Thoracic aorta (tissue), 2 donors: ENCODE results near the gene ASB1. TPM values are rescaled to one million over a fixed set of nuclear protein-coding genes. Genes with fewer than 3 reads are reported as not detected.

Experiments used
- ATAC-seq: fragments of 150-250 bp; one replicate; pipeline ENCODE4 v1.8.0; 2017; ENCODE audit warnings: low read depth; ENCODE audit not compliant: insufficient number of reproducible peaks, low FRiP score
- DNase-seq: peaks from one replicate; pipeline ENCODE4 v3.0.0-alpha.2; 2020; ENCODE audit warnings: low spot score
- H3K27ac ChIP-seq, 2 donors: fragments of 200-600 bp; sonication (generic); 1 replicate in 1 of 2; 2 replicates in 1 of 2; pipeline ENCODE4 v1.5.1; 2016; ENCODE audit warnings: mild to moderate bottlenecking in 2 of 2, moderate library complexity in 2 of 2
- H3K27me3 ChIP-seq: fragments of 200-600 bp; sonication (generic); replicated peaks from 2 replicates; pipeline ENCODE4 v1.6.0; 2016; ENCODE audit warnings: mild to moderate bottlenecking; ENCODE audit not compliant: insufficient read depth
- H3K36me3 ChIP-seq: fragments of 200-600 bp; sonication (generic); one replicate; pipeline ENCODE4 v1.5.1; 2016
- H3K4me1 ChIP-seq, 2 donors: fragments of 200-600 bp; sonication (generic); 1 replicate in 1 of 2; 2 replicates in 1 of 2; pipeline versions ENCODE4 v1.5.1 to v1.6.0; 2016; ENCODE audit warnings: low read depth in 2 of 2, mild to moderate bottlenecking in 1 of 2; ENCODE audit not compliant: control insufficient read depth in 1 of 2
- H3K4me3 ChIP-seq: fragments of 200-600 bp; sonication (generic); 2 replicates; pipeline ENCODE4 v1.5.1; 2016; ENCODE audit warnings: mild to moderate bottlenecking
- H3K9me3 ChIP-seq: fragments of 200-600 bp; sonication (generic); 2 replicates; pipeline ENCODE4 v1.5.1; 2016
- CTCF ChIP-seq: fragments of 200-600 bp; sonication (generic); IDR thresholded peaks from one replicate; pipeline ENCODE4 v1.5.1; 2019; ENCODE audit warnings: antibody characterized with exemption
- total RNA-seq, 2 donors: library from RNA; depleted of rRNA; stranded (reverse); fragments of >200 nt; gene quantifications; one replicate each; pipeline versions ENCODE4 v1.1.0 to v1.2.3, GENCODE V29; 2016

The ASB1 gene
- total RNA-seq, 2 donors from 2014 or later, result 30.3 to 48.7 TPM

GRCh38 chr2:238453842-238454241 is 27.1 kb downstream of the ASB1 start:
- H3K9me3 ChIP-seq, result no peaks in the 10 kb centered on the region
- H3K36me3 ChIP-seq, result peaks cover 18% of the 10 kb centered on the region
- no peak overlapping the region for H3K27ac ChIP-seq
- no peaks in the 10 kb centered on the region for H3K27me3 ChIP-seq
- DNase-seq (no peak), ATAC-seq (no peak)
- H3K4me3 ChIP-seq, result no peak overlapping the region
- TF ChIP-seq CTCF, result no peak
- peaks cover 8 to 11% of the 10 kb centered on the region in 2 donors for H3K4me1 ChIP-seq

GRCh38 chr2:238456449-238456848 is 29.7 kb downstream of the ASB1 start:
- Histone ChIP-seq H3K27me3 (no peaks in the 10 kb centered on the region), H3K4me3 (no peak overlapping the region), H3K4me1 (peaks cover 16 to 21% of the 10 kb centered on the region in 2 donors), H3K27ac (no peak overlapping the region), H3K9me3 (no peaks in the 10 kb centered on the region), H3K36me3 (peaks cover 6% of the 10 kb centered on the region)
- no peak for TF ChIP-seq CTCF
- ATAC-seq (no peak), DNase-seq (no peak)

- Histone ChIP-seq H3K27ac (no peak overlapping the region), H3K4me1 (peaks cover 16 to 21% of the 10 kb centered on the region in 2 donors), H3K9me3 (no peaks in the 10 kb centered on the region), H3K36me3 (peaks cover 1% of the 10 kb centered on the region), H3K27me3 (no peaks in the 10 kb centered on the region), H3K4me3 (no peak overlapping the region)
- ATAC-seq (no peak), DNase-seq (no peak)
- TF ChIP-seq CTCF, result no peak
Observed at GRCh38 chr2:238456970-238457926, 30.5 kb downstream of the ASB1 start.

GRCh38 chr2:238457927-238458324 is 31.2 kb downstream of the ASB1 start:
- peak overlapping the region in 1 of 2 donors; percentile 80 for H3K27ac ChIP-seq
- ATAC-seq, result no peak
- TF ChIP-seq CTCF, result no peak

GRCh38 chr2:238458651-238459050 is 31.9 kb downstream of the ASB1 start:
- DNase-seq (no peak), ATAC-seq (no peak)
- peaks cover 16 to 21% of the 10 kb centered on the region in 2 donors for H3K4me1 ChIP-seq
- no peaks in the 10 kb centered on the region for H3K36me3 ChIP-seq
- H3K9me3 ChIP-seq, result no peaks in the 10 kb centered on the region
- H3K4me3 ChIP-seq, result peak overlapping the region; percentile 52
- H3K27ac ChIP-seq, result peak overlapping the region; percentile 19 to 80
- no peaks in the 10 kb centered on the region for H3K27me3 ChIP-seq
- TF ChIP-seq CTCF, result no peak

More at GRCh38 chr2:238457927-238458324, 31.2 kb downstream of the ASB1 start:
- Histone ChIP-seq H3K36me3 (no peaks in the 10 kb centered on the region), H3K4me1 (peaks cover 16 to 21% of the 10 kb centered on the region in 2 donors), H3K4me3 (no peak overlapping the region), H3K9me3 (no peaks in the 10 kb centered on the region), H3K27me3 (no peaks in the 10 kb centered on the region)
- no peak for DNase-seq
